Osteocyte (in vitro differentiated cells): ENCODE data around the gene PLD4. TPM values are rescaled to one million over a fixed set of nuclear protein-coding genes. Genes with fewer than 3 reads are reported as not detected.

Source experiments
- DNase-seq: peaks from one replicate; pipeline ENCODE4 v3.0.0; 2021; ENCODE audit warnings: mixed read lengths; ENCODE audit not compliant: unreplicated experiment; ENCODE audit errors: extremely low spot score
- H3K27ac Mint-ChIP-seq: one replicate; pipeline ENCODE4 v1.8.0; 2021; ENCODE audit warnings: mild to moderate bottlenecking, mixed read lengths; ENCODE audit not compliant: unreplicated experiment
- H3K27me3 Mint-ChIP-seq: one replicate; pipeline ENCODE4 v1.8.0; 2021; ENCODE audit warnings: mixed read lengths; ENCODE audit not compliant: unreplicated experiment
- H3K36me3 Mint-ChIP-seq: one replicate; pipeline ENCODE4 v1.8.0; 2021; ENCODE audit warnings: mixed read lengths; ENCODE audit not compliant: unreplicated experiment
- H3K4me1 Mint-ChIP-seq: one replicate; pipeline ENCODE4 v1.8.0; 2021; ENCODE audit warnings: mixed read lengths; ENCODE audit not compliant: unreplicated experiment
- H3K4me3 Mint-ChIP-seq: one replicate; pipeline ENCODE4 v1.8.0; 2021; ENCODE audit warnings: mild to moderate bottlenecking, moderate library complexity, mixed read lengths; ENCODE audit not compliant: unreplicated experiment
- H3K9me3 Mint-ChIP-seq: one replicate; pipeline ENCODE4 v1.8.0; 2021; ENCODE audit warnings: mixed read lengths; ENCODE audit not compliant: unreplicated experiment
- total RNA-seq: library from RNA; stranded (reverse); gene quantifications from 2 replicates; pipeline ENCODE4 v1.2.1, GENCODE V29; 2021
- TF ChIP-seq, protein P1 (sequence below): fragments of 200-600 bp; sonication (generic); IDR thresholded peaks from 2 replicates; pipeline ENCODE4 v1.5.0; 2021; ENCODE audit warnings: antibody characterized with exemption, mild to moderate bottlenecking, moderate library complexity

The PLD4 gene
- total RNA-seq, 1 donor from 2014 or later, result 0.05 TPM

- no peak for DNase-seq
- Mint-ChIP-seq H3K9me3 (no peaks in the 10 kb centered on the region), H3K27ac (no peak overlapping the region), H3K27me3 (peaks cover 22% of the 10 kb centered on the region), H3K4me1 (peaks cover 2% of the 10 kb centered on the region), H3K4me3 (no peak overlapping the region), H3K36me3 (no peaks in the 10 kb centered on the region)
- TF ChIP-seq, protein P1, sequence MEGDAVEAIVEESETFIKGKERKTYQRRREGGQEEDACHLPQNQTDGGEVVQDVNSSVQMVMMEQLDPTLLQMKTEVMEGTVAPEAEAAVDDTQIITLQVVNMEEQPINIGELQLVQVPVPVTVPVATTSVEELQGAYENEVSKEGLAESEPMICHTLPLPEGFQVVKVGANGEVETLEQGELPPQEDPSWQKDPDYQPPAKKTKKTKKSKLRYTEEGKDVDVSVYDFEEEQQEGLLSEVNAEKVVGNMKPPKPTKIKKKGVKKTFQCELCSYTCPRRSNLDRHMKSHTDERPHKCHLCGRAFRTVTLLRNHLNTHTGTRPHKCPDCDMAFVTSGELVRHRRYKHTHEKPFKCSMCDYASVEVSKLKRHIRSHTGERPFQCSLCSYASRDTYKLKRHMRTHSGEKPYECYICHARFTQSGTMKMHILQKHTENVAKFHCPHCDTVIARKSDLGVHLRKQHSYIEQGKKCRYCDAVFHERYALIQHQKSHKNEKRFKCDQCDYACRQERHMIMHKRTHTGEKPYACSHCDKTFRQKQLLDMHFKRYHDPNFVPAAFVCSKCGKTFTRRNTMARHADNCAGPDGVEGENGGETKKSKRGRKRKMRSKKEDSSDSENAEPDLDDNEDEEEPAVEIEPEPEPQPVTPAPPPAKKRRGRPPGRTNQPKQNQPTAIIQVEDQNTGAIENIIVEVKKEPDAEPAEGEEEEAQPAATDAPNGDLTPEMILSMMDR, result no peak
Observed at GRCh38 chr14:104919993-104920315, 4.7 kb upstream of the PLD4 start.

- Mint-ChIP-seq H3K4me1 (peaks cover 5% of the 10 kb centered on the region), H3K27ac (no peak overlapping the region), H3K4me3 (no peak overlapping the region), H3K27me3 (no peaks in the 10 kb centered on the region), H3K36me3 (no peaks in the 10 kb centered on the region), H3K9me3 (no peaks in the 10 kb centered on the region)
- TF ChIP-seq, protein P1, result no peak
- peak; percentile 77 for DNase-seq
Observed at GRCh38 chr14:104923640-104924420, 849 bp upstream of the PLD4 start.

GRCh38 chr14:104925214-104925854 is 655 bp downstream of the PLD4 start:
- Mint-ChIP-seq H3K9me3 (no peaks in the 10 kb centered on the region), H3K4me3 (no peak overlapping the region), H3K36me3 (no peaks in the 10 kb centered on the region)

DNA sequence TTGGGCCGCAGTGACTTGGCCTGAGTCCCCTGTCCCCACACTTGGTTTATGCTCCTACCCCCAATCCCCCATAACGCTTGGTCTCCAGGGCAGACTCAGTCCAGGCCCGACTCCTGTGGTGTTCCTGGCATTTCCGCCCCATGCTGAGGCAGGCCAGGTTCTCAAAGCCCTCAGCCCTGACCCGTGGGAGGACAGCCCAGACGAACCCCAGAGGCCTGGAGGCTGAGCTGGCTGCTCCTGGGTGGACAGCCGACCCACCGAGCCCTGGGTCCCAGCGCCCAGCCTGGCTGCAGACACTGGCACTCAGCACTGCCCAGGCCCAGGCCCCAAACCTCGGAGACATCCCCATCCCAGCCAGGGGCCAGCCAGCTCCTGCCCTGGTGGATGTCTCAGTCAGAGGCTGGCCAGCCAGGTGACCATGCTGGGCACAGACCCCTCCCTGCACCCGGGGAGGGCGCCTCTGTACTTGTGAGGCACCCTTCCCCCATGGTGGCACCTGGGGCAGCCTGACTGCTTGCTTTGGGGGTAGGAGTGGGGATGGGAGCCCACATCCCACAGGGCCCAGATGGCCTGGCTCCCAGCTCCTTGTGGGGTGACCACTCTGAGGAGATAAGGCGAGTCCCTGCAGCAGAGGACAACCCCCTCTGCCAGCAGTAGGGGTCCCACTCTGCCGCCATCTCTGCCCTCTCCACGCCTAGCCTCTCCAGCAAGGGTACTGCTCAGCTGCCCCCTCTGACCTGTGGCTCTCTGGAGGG is 1.4 kb downstream of the PLD4 start:
- DNase-seq, result no peak
- Mint-ChIP-seq H3K27ac (no peak overlapping the region), H3K27me3 (no peaks in the 10 kb centered on the region), H3K4me3 (no peak overlapping the region), H3K9me3 (no peaks in the 10 kb centered on the region), H3K36me3 (no peaks in the 10 kb centered on the region), H3K4me1 (peaks cover 3% of the 10 kb centered on the region)
- TF ChIP-seq, protein P1, result no peak

More at GRCh38 chr14:104925214-104925854, 655 bp downstream of the PLD4 start:
- H3K4me1 Mint-ChIP-seq, result peaks cover 3% of the 10 kb centered on the region
- TF ChIP-seq, protein P1, result no peak
- H3K27ac Mint-ChIP-seq, result no peak overlapping the region
- DNase-seq, result no peak
- H3K27me3 Mint-ChIP-seq, result no peaks in the 10 kb centered on the region
